Subcutaneous abdominal adipose tissue (tissue), 5 donors: ENCODE results near the gene BCAT1.
"Not testable (repeated sequence)": the region's sequence is repeated elsewhere in the genome, so short reads cannot be mapped to it uniquely, and the experiment has no call there.

Experiments
- H3K27ac ChIP-seq: one replicate; pipeline ENCODE4 v1.7.0; 2013; ENCODE audit warnings: low read depth, mild to moderate bottlenecking, inconsistent platforms, low read length, moderate library complexity
- H3K27me3 ChIP-seq, 5 donors: one replicate each; pipeline ENCODE4 v1.7.0; 2013; ENCODE audit warnings: low read length in 5 of 5, inconsistent platforms in 1 of 5; ENCODE audit not compliant: control insufficient read depth in 5 of 5, insufficient read depth in 4 of 5
- H3K36me3 ChIP-seq, 5 donors: one replicate each; pipeline ENCODE4 v1.7.0; 2013; ENCODE audit warnings: low read length in 5 of 5; ENCODE audit not compliant: control insufficient read depth in 5 of 5, insufficient read depth in 5 of 5
- H3K4me1 ChIP-seq, 5 donors: one replicate each; pipeline ENCODE4 v1.7.0; 2013; ENCODE audit warnings: low read length in 5 of 5, mild to moderate bottlenecking in 3 of 5, moderate library complexity in 1 of 5; ENCODE audit not compliant: control insufficient read depth in 5 of 5, insufficient read depth in 5 of 5
- H3K4me3 ChIP-seq, 5 donors: one replicate each; pipeline ENCODE4 v1.7.0; 2013; ENCODE audit warnings: low read length in 5 of 5, low read depth in 1 of 5
- H3K9ac ChIP-seq, 5 donors: one replicate each; pipeline ENCODE4 v1.7.0; 2013; ENCODE audit warnings: low read length in 5 of 5, mild to moderate bottlenecking in 4 of 5, moderate library complexity in 3 of 5
- H3K9me3 ChIP-seq, 5 donors: one replicate each; pipeline ENCODE4 v1.7.0; 2013; ENCODE audit warnings: low read length in 5 of 5; ENCODE audit not compliant: control insufficient read depth in 5 of 5
- donor health status: healthy.
- donor health status: healthy.
- donor health status: healthy.
- donor health status: healthy.
- donor health status: healthy.

Gene BCAT1

GRCh38 chr12:24945845-24946244, 3.1 kb downstream of the BCAT1 start:
- Histone ChIP-seq H3K36me3 (no peaks in the 10 kb centered on the region), H3K9me3 (no peaks in the 10 kb centered on the region), H3K27ac (no peak overlapping the region), H3K9ac (no peak overlapping the region), H3K4me3 (no peak overlapping the region), H3K4me1 (peaks cover 0 to 21% (median 16%) of the 10 kb centered on the region in 5 donors), H3K27me3 (peaks cover 0 to 8% (median 0%) of the 10 kb centered on the region in 5 donors)

DNA sequence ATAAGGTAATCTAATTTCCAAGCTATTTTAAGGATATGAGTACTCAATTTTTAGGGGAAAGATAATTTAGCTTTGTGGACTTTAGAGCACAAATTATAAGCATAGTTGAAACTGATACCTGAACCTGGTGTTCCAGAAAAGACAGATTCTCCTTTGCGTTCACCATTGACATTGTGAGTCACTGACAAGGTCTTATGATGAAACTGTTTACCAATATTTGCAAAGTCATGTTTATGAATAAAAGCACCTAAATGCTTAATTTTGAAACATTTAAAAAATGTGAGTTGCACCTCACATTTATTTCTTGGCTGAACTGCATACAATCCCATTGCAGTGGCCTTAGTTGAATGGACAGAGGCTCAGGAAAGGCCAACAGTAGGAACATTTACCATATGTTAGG, 3.9 kb downstream of the BCAT1 start:
- peaks cover 0 to 8% (median 0%) of the 10 kb centered on the region in 5 donors for H3K27me3 ChIP-seq

GRCh38 chr12:24944601-24944975, 4.3 kb downstream of the BCAT1 start:
- no peak overlapping the region for H3K4me3 ChIP-seq
- H3K4me1 ChIP-seq: peaks cover 0 to 21% (median 16%) of the 10 kb centered on the region in 5 donors
- peaks cover 0 to 8% (median 0%) of the 10 kb centered on the region in 5 donors for H3K27me3 ChIP-seq
- no peaks in the 10 kb centered on the region for H3K9me3 ChIP-seq
- no peak overlapping the region for H3K27ac ChIP-seq
- H3K36me3 ChIP-seq: no peaks in the 10 kb centered on the region
- H3K9ac ChIP-seq: no peak overlapping the region

More for the DNA sequence above, 3.9 kb downstream of the BCAT1 start:
- no peak overlapping the region for H3K9ac ChIP-seq
- no peaks in the 10 kb centered on the region for H3K9me3 ChIP-seq
- peaks cover 0 to 21% (median 16%) of the 10 kb centered on the region in 5 donors for H3K4me1 ChIP-seq
- H3K36me3 ChIP-seq: no peaks in the 10 kb centered on the region
- H3K4me3 ChIP-seq: no peak overlapping the region
- H3K27ac ChIP-seq: no peak overlapping the region

- Histone ChIP-seq H3K4me1 (peaks cover 0 to 17% (median 12%) of the 10 kb centered on the region in 5 donors), H3K9me3 (no peaks in the 10 kb centered on the region), H3K27ac (no peak overlapping the region)
Measured at GRCh38 chr12:24943947-24944600, 4.8 kb downstream of the BCAT1 start.

DNA sequence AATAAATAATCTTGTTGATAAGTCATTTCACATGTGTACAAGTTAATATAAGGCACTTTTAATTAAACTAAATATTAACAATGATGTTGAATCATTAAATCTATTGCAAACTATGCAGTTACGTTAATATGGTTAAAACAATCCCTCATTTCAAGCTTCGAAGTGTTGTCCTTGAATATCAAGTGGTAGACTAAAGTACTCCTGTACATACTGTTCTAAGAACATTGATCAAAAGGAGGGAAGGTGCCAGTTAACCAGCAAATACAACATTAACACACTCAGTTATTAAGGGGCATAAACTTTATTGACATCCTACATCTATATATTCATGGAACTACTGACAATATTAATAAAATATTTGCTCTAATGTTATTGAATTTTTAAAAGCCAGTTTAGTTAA, 8.7 kb downstream of the BCAT1 start:
- H3K27me3 ChIP-seq: no peaks in the 10 kb centered on the region
- no peak overlapping the region for H3K27ac ChIP-seq
- no peak overlapping the region for H3K9ac ChIP-seq
- no peaks in the 10 kb centered on the region for H3K36me3 ChIP-seq
- H3K4me3 ChIP-seq: no peak overlapping the region
- no peaks in the 10 kb centered on the region for H3K4me1 ChIP-seq
- no peaks in the 10 kb centered on the region for H3K9me3 ChIP-seq

More at GRCh38 chr12:24943947-24944600, 4.8 kb downstream of the BCAT1 start:
- Histone ChIP-seq H3K36me3 (no peaks in the 10 kb centered on the region), H3K9ac (no peak overlapping the region), H3K27me3 (peaks cover 0 to 8% (median 0%) of the 10 kb centered on the region in 5 donors), H3K4me3 (no peak overlapping the region)

DNA sequence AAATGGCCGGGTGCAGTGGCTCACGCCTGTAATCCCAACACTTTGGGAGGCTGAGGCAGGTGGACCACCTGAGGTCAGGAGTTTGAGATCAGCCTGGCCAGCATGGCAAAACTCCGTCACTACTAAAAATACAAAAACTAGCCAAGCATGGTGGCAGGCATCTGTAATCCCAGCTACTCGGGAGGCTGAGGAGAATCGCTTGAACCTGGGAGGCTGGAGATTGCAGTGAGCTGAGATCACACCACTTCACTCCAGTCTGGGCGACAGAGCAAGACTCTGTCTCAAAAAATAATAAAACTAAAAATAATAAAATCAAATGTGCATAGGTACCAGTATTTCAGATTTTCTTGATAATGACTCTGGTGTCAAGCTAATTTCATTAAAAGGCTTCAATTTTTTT, 9.3 kb downstream of the BCAT1 start:
- H3K9me3 ChIP-seq, H3K27me3 ChIP-seq, H3K27ac ChIP-seq, H3K4me1 ChIP-seq, H3K4me3 ChIP-seq, H3K36me3 ChIP-seq, H3K9ac ChIP-seq: not testable (repeated sequence)

- Histone ChIP-seq H3K9ac (no peak overlapping the region), H3K36me3 (no peaks in the 10 kb centered on the region), H3K9me3 (no peaks in the 10 kb centered on the region), H3K27me3 (no peaks in the 10 kb centered on the region), H3K4me1 (no peaks in the 10 kb centered on the region), H3K27ac (no peak overlapping the region), H3K4me3 (no peak overlapping the region)
Measured at GRCh38 chr12:24938341-24938740, 10.6 kb downstream of the BCAT1 start.

GRCh38 chr12:24937553-24938244, 11.2 kb downstream of the BCAT1 start:
- Histone ChIP-seq H3K27me3 (no peaks in the 10 kb centered on the region), H3K4me3 (no peak overlapping the region), H3K9me3 (no peaks in the 10 kb centered on the region), H3K4me1 (no peaks in the 10 kb centered on the region), H3K36me3 (no peaks in the 10 kb centered on the region), H3K27ac (no peak overlapping the region), H3K9ac (no peak overlapping the region)

DNA sequence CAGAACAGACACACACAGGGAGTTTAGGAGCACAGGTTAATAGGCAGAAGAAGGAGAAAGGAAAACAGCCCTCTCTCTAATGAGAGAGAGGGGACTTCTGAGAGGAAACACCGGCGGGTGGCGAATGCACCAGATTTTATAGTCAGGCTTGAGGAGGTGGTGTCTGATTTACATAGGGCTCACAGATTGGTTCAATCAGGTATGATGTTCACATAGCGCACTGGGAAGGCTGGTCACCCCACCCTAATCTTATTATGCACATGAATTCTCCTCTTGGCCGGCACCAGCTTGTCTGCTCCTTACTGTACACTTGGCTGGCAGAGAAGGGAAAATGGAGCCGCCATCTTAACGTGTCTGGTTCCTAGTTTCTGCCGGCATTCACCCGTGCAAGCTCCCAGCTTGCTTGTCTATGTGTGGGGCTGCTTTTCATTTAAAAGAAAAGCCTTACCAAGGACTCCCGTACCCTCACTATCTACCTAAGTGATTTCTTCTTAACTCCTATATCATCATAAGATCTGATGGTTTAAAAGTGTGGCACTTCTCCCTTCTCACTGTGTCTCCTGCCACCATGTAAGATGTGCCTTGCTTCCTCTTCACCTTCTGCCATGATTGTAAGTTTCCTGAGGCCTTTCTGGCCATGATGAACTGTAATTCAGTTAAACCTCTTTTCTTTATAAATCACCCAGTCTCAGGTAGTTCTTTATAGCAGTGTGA, 15.1 kb downstream of the BCAT1 start:
- H3K4me1 ChIP-seq: no peaks in the 10 kb centered on the region
- H3K36me3 ChIP-seq: no peaks in the 10 kb centered on the region
- no peak overlapping the region for H3K4me3 ChIP-seq
- H3K9me3 ChIP-seq: no peaks in the 10 kb centered on the region
- H3K27me3 ChIP-seq: no peaks in the 10 kb centered on the region
- H3K9ac ChIP-seq: no peak overlapping the region
- H3K27ac ChIP-seq: no peak overlapping the region
